GM21529 (cell line): ENCODE measurements around the gene PHAX.
A peak's percentile ranks its signal among the peaks of the same experiment; 100 is the strongest.
"Not testable (repeated sequence)": the region's sequence is repeated elsewhere in the genome, so short reads cannot be mapped to it uniquely, and the experiment has no call there.

Source experiments
- ATAC-seq: cut with Tn5 transposase; IDR thresholded peaks from one replicate; pipeline ENCODE4 v1.9.1; 2021; ENCODE audit not compliant: unreplicated experiment

Gene PHAX

GRCh38 chr5:126599971-126600630 is 646 bp upstream of the PHAX start:
- ATAC-seq: not testable (repeated sequence)

GRCh38 chr5:126603402-126603991 is 2.8 kb downstream of the PHAX start:
- ATAC-seq: no peak

DNA sequence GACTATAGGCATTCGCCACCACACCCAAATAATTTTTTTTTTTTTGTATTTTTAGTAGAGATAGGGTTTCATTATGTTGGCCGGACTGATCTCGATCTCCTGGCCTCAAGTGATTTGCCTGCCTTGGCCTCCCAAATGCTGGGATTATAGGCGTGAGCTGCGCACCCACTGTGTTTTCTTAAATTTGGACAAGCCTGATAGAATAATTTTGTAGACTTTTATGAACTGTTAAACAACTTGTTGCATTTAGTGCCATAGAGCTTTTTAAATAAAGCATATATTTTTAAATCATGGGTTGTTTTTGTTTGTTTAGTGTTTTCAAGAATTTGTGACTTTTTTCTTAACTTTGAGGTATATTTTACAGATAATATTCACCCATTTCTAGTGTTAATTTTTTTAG is 4.8 kb downstream of the PHAX start:
- ATAC-seq: no peak

GRCh38 chr5:126610160-126610559 is 9.4 kb downstream of the PHAX start:
- ATAC-seq: no peak

DNA sequence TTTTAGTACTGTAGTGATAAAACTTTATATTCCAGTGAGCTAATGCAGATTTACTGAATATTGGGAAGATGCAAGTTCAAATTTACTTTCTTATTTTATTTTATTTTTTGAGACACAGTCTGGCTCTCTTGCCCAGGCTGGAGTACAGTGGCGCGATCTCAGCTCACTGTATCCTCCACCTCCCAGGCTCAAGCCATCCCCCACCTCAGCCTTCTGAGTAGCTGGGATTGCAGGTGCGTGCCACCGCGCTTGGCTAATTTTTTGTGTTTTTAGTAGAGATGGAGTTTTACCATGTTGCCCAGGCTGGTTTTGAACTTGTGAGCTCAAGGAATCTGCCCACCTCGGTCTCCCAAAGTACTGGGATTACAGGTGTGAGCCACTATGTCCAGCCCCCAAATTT is 9.9 kb downstream of the PHAX start:
- no peak for ATAC-seq

DNA sequence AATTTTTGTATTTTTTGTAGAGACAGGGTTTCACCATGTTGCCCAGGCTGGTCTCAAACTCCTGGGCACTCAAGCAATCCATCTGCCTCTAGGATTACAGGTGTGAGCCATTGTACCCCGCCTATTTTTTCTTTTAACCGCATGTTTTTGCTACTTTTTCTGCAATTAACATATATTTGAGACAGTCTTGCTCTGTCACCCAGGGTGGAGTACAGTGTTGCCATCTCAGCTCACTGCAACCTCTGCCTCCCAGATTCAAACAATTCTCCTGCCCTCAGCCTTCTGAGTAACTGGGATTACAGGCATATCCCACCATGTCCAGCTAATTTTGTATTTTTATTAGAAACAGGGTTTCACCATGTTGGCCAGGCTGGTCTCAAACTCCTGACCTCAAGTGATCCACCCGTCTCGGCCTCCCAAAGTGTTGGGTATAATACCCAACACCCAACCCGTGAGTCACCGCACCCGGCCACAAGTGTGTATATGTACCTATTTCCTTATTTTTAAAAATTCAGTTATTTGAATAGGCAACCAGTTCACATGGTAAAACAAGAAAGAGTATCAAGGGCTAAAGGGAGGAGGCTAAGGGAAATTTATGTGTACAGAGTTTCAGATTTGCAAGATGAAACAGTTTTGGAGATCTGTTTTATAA is 13.3 kb downstream of the PHAX start:
- no peak for ATAC-seq

GRCh38 chr5:126615286-126615685 is 14.5 kb downstream of the PHAX start:
- peak; percentile 94 for ATAC-seq

GRCh38 chr5:126617603-126618002 is 16.9 kb downstream of the PHAX start:
- ATAC-seq: not testable (repeated sequence)

DNA sequence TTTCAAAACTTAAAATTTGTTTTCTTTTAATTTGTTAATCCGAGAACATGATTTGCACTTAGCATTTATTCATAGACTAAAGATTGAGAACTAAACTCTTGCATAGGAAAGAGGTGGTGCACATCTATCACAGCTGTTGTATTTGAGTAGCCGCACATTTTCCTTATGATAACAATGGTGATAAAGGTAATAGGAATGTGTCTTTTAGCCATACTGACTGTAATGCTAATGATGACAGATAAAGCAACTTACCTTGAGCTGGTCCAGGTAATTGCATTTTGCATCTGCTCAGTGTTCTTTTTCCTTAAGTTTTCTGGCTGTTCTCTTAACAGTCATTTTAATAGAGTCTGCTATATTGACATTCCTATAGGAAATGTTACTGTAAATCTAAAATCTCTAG is 19.0 kb downstream of the PHAX start:
- ATAC-seq: no peak

GRCh38 chr5:126624534-126624933 is 23.8 kb downstream of the PHAX start:
- no peak for ATAC-seq

DNA sequence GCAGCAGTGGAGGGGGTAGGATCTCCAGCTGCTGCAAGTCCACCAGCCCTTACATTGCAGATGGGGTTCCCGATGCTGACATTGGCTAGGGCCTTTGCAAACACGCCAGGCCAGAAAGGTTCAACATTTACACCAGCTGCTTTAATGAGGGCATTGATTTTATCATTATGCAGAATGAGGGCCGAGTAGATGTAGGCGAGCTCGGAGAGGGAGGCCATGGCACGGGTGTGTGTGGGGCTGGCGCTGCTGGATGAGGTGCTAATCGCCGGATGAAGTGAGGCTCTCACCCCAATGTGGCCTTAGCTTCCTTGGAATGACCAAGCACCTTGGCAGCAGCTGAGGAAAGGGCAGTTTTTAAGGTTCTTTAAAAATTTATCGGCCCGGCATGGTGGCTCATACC is 27.4 kb downstream of the PHAX start:
- no peak for ATAC-seq

GRCh38 chr5:126631920-126632319 is 31.2 kb downstream of the PHAX start:
- no peak for ATAC-seq

DNA sequence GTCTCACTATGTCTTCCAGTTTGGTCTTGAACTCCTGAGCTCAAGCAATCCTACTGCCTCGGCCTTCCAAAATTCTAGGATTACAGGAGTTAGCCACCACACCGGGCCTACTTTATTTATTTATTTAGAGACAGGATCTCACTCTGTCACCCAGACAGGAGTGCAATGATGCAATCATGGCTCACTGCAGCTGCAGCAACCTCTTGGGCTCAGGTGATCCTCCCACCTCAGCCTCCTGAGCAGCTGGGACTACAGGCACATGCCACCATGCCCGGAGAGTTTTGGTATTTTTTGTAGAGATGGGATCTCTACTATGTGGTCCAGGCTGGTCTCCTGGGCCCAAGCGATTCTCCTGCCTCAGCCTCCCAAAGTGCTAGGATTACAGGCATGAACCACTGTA is 32.8 kb downstream of the PHAX start:
- ATAC-seq: no peak

DNA sequence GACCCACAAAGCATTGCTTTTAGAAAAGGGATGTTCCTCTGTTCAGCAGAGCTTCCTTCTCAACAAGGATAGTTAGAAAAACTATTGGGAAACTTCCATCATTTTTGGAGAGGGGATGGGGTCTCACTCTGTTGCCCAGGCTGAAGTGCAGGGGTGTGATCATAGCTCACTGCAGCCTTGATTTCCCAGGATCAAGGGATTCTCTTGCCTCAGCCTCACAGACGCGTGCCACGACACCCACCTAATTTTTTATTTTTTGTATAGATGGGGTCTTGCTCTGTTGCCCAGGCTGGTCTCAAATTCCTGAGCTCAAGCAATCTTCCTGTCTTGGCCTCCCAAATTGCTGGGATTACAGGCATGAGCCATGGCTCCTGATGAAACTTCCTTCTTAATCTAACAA is 34.8 kb downstream of the PHAX start:
- no peak for ATAC-seq

DNA sequence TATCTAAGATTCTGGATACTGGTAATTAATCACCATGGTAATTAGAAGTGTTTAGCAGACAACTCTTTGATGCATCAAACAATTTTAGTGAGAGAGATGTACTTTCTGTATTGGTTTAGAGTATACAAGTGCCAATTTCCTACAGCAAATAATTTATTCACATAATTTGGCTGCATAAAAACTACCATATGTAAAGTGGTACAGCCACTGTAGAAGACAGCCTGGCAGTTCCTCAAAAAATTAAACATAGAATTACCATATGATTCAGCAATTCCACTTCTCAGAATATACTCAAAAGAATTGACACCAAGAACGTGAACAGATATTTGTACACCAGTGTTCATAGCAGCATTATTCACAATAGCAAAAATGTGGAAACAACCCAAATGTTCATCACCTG is 36.2 kb downstream of the PHAX start:
- no peak for ATAC-seq

- peak; percentile 42 for ATAC-seq
Measured at GRCh38 chr5:126640866-126641265, 40.1 kb downstream of the PHAX start.

GRCh38 chr5:126641387-126641786 is 40.6 kb downstream of the PHAX start:
- peak; percentile 78 for ATAC-seq

DNA sequence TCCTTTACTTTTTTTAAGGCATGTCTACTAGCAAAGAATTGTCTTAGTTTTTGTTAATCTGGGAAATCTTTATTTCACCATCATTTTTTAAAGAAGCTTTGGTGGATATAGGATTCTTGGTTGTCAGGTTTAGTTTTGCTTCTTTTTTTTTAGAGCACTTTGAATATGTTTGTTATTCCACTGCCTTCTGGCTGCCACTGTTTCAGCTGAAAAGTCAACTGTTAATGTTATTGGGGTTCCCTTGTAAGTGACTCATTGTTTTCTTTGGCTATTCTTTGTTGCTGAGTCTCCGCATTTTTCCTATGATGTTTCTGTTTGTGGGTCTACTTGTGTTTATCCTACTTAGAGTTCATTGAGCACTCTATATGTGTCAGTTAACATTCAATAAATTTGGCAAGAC is 44.4 kb downstream of the PHAX start:
- ATAC-seq: no peak

- no peak for ATAC-seq
Measured at GRCh38 chr5:126647071-126647470, 46.3 kb downstream of the PHAX start.

DNA sequence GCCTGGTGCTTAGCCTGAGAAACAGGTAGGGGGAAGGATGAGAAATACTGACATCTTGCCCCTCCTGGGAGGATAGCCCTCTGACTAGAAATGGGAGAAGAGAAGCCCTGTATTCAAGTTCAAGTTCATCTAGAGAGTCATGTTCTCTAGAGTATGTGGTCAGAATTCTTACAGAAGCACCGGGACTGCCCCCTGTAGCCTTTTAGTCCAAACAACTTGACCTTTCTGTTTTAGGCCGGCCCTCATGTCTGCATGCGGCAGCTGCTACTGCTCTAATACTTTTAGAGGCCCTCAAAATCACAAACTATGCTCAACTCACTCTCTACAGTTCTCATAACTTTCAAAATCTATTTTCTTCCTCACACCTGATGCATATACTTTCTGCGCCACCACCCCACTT is 47.7 kb downstream of the PHAX start:
- ATAC-seq: no peak

- not testable (repeated sequence) for ATAC-seq
Measured at GRCh38 chr5:126649057-126649456, 48.3 kb downstream of the PHAX start.

- not testable (repeated sequence) for ATAC-seq
Measured at GRCh38 chr5:126649709-126650108, 49.0 kb downstream of the PHAX start.

DNA sequence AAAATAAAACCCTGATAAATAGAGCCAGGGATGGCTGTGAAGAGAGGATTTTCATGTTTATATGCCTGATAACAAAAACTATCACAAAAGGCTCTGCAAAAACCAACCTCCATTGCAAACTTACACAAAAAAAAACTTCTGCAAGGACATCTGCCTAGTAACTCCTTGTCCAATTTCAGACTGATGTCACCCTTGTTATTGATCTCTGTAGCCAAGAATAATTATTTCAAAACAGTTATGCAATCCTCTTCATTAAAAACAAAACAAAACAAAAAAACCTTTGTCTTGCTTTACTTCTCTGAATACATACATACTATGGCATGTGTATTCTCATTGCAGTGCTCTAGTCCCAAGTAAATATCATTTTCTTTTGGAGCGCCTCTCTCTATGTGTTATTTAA is 49.7 kb downstream of the PHAX start:
- ATAC-seq: no peak
